Measurements from ENCODE around the gene CACNA1B.

DNA sequence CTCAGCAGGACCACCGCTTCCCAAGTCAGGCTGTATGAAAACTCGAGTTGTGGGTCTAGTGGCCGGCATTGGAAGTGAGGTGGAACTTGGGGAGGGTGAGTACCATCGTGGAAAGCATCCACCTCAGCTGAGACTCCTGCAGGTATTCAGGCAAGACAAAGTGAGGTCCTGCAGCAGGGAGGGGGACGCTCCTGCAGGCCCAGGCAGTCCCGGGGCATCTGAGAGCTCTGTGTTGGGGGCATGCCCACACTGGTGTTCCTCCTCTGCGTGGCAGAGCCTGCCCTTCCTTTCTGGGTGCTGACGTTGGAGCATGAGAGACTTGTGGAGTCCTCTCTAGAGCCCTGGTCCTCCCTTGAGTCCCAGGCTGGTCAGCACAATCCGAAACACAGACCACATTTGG, 187.7 kb downstream of the CACNA1B start:
- TF ChIP-seq CTCF (IDR thresholded peaks at IDR 0.05) (no peak), POLR2A (IDR thresholded peaks at IDR 0.05) (no peak)
